Measurements from ENCODE around the gene LORICRIN. TPM values are rescaled to one million over a fixed set of nuclear protein-coding genes. Genes with fewer than 3 reads are reported as not detected.
A peak's percentile ranks its signal among the peaks of the same experiment; 100 is the strongest.
"Not testable (repeated sequence)": the region's sequence is repeated elsewhere in the genome, so short reads cannot be mapped to it uniquely, and the experiment has no call there.

Gene LORICRIN
- total and polyA plus RNA-seq, 2 of the 4 experiments (the other 2 are of a cell fraction) = not detected

DNA sequence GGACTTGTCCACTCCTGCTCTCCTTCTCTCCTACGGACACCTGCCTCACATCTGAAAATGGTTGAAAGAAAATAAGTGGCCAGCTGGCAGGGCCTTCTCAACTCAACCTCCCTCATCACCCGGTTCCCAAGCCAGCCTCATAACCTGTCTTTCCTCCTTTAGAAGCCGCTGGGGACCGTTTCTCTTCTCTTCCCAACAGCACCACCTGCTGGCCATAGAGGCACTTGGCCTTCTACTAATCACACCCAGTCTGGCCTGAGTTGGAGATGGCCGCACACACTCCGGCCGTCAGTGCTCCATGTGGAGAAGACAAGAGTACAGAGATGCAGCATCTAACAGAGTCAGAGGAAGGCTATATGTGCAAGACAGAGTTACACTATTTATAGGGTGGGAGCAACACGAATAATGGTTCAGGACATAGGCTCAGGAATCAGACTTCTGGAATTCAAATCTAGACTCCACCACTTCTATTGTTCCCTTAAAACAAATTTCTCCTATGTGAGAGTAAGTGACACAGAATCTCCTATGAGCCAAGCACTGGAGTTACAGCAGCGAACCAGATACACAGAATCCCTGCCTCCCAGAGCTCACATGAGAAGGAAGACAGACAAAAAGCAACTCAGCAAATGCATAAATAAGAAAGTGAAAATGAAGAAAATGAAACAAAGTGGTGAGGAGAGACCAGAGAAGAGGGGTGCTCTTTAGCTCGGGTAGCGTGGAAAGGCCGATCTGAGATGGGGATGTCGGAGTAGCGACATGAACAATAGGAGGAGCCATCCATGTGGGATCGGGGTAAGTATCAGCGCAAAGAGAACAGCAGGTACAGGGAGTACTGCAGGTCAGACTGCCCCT, 36.2 kb upstream of the LORICRIN start:
- H4K8ac ChIP-seq (ENCODE audit: low read depth in 2 of 2, low read length in 2 of 2); CTCF ChIA-PET; H2AK5ac ChIP-seq (ENCODE audit: low read depth, low read length); H3K4me1 ChIP-seq (ENCODE audit: control insufficient read depth, insufficient read depth, low read length); POLR2A ChIA-PET (ENCODE audit: unreplicated experiment); H4K91ac ChIP-seq (ENCODE audit: insufficient read depth, low read depth, low read length); H3K23ac ChIP-seq (ENCODE audit: low read depth, low read length); H2BK5ac ChIP-seq (ENCODE audit: low read depth, low read length, poor library complexity, severe bottlenecking); H3K9me1 ChIP-seq (ENCODE audit: insufficient read depth, low read length); H2BK15ac ChIP-seq (ENCODE audit: low read depth, low read length); H3K36me3 ChIP-seq (ENCODE audit: control insufficient read depth, insufficient read depth, low read length); H3K56ac ChIP-seq (ENCODE audit: extremely low read depth, insufficient read depth, low read length); H2AFZ ChIP-seq (replicated peaks; ENCODE audit: low read length, poor library complexity); H3K27ac ChIP-seq (ENCODE audit: insufficient read depth, low read length); H4K5ac ChIP-seq (ENCODE audit: low read depth, low read length); H3K9me3 ChIP-seq (ENCODE audit: control insufficient read depth, insufficient read depth, low read length); BruUV-seq (replicated peaks); H3K4ac ChIP-seq (ENCODE audit: low read depth, low read length); H3K27me3 ChIP-seq (ENCODE audit: control insufficient read depth, insufficient read depth, low read length); H3K4me3 ChIP-seq (ENCODE audit: insufficient read depth, low read depth, low read length); H2BK20ac ChIP-seq (ENCODE audit: low read depth, low read length); H3K14ac ChIP-seq (replicated peaks; ENCODE audit: low read depth, low read length); H2AK9ac ChIP-seq (replicated peaks; ENCODE audit: low read depth, low read length, poor library complexity); H3K9ac ChIP-seq (ENCODE audit: low read depth, low read length); H3K18ac ChIP-seq (ENCODE audit: low read depth, low read length); H4K20me1 ChIP-seq (ENCODE audit: insufficient read depth, low read length); H3K79me1 ChIP-seq (ENCODE audit: low read depth in 1 of 2, low read length in 2 of 2); dilution Hi-C loops (cut with HindIII; ENCODE audit: low sequenced_read_pairs, unreplicated experiment); H2BK120ac ChIP-seq (ENCODE audit: low read depth, low read length): not testable (repeated sequence)
- peak; percentile 99 for ATAC-seq (ENCODE audit: low read depth)
- intact Hi-C loops (cut with micrococcal nuclease) = loop anchor here (1.0 to 2.0 kb wide), 2 partner anchors 353 to 568 kb away; no protein-coding TSS in a partner anchor
- TF ChIP-seq, protein P1, sequence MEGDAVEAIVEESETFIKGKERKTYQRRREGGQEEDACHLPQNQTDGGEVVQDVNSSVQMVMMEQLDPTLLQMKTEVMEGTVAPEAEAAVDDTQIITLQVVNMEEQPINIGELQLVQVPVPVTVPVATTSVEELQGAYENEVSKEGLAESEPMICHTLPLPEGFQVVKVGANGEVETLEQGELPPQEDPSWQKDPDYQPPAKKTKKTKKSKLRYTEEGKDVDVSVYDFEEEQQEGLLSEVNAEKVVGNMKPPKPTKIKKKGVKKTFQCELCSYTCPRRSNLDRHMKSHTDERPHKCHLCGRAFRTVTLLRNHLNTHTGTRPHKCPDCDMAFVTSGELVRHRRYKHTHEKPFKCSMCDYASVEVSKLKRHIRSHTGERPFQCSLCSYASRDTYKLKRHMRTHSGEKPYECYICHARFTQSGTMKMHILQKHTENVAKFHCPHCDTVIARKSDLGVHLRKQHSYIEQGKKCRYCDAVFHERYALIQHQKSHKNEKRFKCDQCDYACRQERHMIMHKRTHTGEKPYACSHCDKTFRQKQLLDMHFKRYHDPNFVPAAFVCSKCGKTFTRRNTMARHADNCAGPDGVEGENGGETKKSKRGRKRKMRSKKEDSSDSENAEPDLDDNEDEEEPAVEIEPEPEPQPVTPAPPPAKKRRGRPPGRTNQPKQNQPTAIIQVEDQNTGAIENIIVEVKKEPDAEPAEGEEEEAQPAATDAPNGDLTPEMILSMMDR (conservative IDR thresholded peaks at IDR 0.05; ENCODE audit: low read depth, low read length) = peak; percentile 51
- peak; percentile 49 for TF ChIP-seq RAD21 (IDR thresholded peaks at IDR 0.05; ENCODE audit: low read length)
- TF ChIP-seq SMC3 (IDR thresholded peaks at IDR 0.05; ENCODE audit: low read depth, low read length) = peak; percentile 30; the same call in 1 of the 2 replicates
- DNase-seq = peak; percentile 40
- WGBS, 2 experiments (ENCODE audit: extremely low coverage in 2 of 2, insufficient read length in 1 of 2) = 50% methylated on average over 2 of the region's 16 CpGs; no CpG with 5 or more reads in 1 of the 2 experiments
- in situ Hi-C loops (cut with MboI; ENCODE audit: low sequenced_read_pairs) = loop anchor here (25.0 kb wide), 1 partner anchor 561 kb away; the partner anchor contains the start of gene LCE2D
- H3K4me2 ChIP-seq (ENCODE audit: low read depth, low read length) = peak overlapping the region; percentile 50; the same call in 1 of the 2 replicates

Data from IMR-90 (cell line).